ENCODE measurements around the gene TACR1.

GRCh38 chr2:75140288-75140687 is 59.0 kb downstream of the TACR1 start:
- TF ChIP-seq POLR2A (IDR thresholded peaks at IDR 0.05; ENCODE audit: low read depth, low read length) (no peak), TAF1 (IDR thresholded peaks at IDR 0.05; ENCODE audit: low read depth, low read length) (no peak), POLR2AphosphoS5 (IDR thresholded peaks at IDR 0.05; ENCODE audit: low read depth, low read length) (no peak), POU2F2 (IDR thresholded peaks at IDR 0.05; ENCODE audit: low read depth, low read length) (no peak), SPI1 (IDR thresholded peaks at IDR 0.05; ENCODE audit: low read depth, low read length) (no peak), PAX5 (IDR thresholded peaks at IDR 0.05; ENCODE audit: insufficient read depth, low read length, severe bottlenecking) (no peak)
